Kidney epithelial cell (primary cell): ENCODE data around the gene CRTAC1. TPM values are rescaled to one million over a fixed set of nuclear protein-coding genes. Genes with fewer than 3 reads are reported as not detected.

ENCODE experiments used
- DNase-seq: peaks from one replicate; pipeline ENCODE4 v3.0.0-alpha.2; 2010; ENCODE audit warnings: low read depth
- H3K27me3 ChIP-seq: 2 replicates; pipeline ENCODE4 v1.6.0; 2011; ENCODE audit warnings: low read length; ENCODE audit not compliant: control insufficient read depth, insufficient read depth
- H3K36me3 ChIP-seq: 2 replicates; pipeline ENCODE4 v1.5.1; 2011; ENCODE audit warnings: low read length; ENCODE audit not compliant: control insufficient read depth, insufficient read depth
- H3K4me3 ChIP-seq: 2 replicates; pipeline ENCODE4 v1.5.1; 2011; ENCODE audit warnings: low read depth, mild to moderate bottlenecking, control low read depth, low read length
- total RNA-seq: library from RNA; depleted of rRNA; stranded (reverse); fragments of >200 nt; gene quantifications from 2 replicates; pipeline ENCODE4 v1.2.3, GENCODE V29; 2015
- TF ChIP-seq, protein P1 (sequence below): IDR thresholded peaks from 2 replicates; pipeline ENCODE4 v1.5.1; 2011; ENCODE audit warnings: mild to moderate bottlenecking, moderate library complexity, low read length, control low read depth, inconsistent platforms; ENCODE audit not compliant: insufficient read depth, poor library complexity, severe bottlenecking

The CRTAC1 gene
- total RNA-seq, 1 donor from 2014 or later: 3.2 TPM

DNA sequence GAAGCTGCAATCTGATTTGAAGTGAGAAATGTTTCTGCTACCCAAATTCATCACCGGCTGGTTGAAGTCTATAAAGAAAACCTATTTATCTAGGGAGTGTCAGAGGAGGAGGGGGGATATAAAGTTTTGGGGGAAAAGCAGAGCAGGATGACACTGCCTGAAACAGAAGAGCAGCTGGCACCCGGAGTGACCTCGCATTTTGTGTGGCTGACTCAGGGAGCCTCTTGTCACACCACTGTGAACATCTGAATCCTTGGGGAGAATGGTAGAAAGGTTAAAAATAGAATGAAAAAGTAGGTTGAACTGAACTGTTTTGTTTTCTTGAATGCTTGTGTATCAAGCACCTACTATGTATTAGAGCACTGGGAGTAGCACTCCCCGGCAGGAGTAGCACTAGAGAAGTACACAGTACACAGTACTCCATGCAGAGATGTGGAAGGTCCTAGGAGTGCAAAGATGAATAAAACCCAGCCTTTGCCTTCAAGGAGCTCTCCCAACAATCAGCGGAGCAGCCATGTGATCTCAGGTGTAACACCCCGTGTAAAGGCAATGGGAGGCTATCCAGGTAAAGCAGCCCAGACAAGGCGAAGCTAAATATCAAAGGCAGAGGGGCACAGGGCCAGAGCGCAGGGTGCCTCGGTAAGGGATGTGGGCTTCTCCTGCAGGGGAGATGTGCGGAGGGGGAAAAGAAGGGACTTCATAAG is 13.5 kb downstream of the CRTAC1 start:
- TF ChIP-seq, protein P1, sequence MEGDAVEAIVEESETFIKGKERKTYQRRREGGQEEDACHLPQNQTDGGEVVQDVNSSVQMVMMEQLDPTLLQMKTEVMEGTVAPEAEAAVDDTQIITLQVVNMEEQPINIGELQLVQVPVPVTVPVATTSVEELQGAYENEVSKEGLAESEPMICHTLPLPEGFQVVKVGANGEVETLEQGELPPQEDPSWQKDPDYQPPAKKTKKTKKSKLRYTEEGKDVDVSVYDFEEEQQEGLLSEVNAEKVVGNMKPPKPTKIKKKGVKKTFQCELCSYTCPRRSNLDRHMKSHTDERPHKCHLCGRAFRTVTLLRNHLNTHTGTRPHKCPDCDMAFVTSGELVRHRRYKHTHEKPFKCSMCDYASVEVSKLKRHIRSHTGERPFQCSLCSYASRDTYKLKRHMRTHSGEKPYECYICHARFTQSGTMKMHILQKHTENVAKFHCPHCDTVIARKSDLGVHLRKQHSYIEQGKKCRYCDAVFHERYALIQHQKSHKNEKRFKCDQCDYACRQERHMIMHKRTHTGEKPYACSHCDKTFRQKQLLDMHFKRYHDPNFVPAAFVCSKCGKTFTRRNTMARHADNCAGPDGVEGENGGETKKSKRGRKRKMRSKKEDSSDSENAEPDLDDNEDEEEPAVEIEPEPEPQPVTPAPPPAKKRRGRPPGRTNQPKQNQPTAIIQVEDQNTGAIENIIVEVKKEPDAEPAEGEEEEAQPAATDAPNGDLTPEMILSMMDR: no peak
- no peak overlapping the region for H3K4me3 ChIP-seq
- peaks cover 11% of the 10 kb centered on the region for H3K27me3 ChIP-seq
- no peaks in the 10 kb centered on the region for H3K36me3 ChIP-seq
- no peak for DNase-seq

DNA sequence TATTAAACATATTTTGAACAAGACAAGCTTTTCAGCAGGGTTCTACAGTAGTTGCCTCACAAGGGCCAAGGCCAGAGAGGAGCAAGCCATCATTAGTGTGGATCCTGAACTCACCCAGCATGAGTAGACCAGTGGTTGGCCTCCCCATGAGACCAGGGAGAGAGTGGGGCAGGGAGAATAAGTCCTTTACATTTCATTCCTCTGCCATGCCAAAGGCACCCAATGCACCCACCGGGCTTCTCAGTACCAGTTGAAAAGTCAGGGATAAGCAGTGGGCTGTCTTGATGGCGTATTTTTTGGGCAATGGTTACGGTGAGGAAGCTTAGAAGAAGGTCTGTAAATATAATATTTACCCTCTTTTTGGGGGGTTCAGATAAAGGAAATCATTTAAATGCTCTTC is 16.6 kb downstream of the CRTAC1 start:
- TF ChIP-seq, protein P1: no peak
- H3K36me3 ChIP-seq: no peaks in the 10 kb centered on the region
- no peak for DNase-seq
- H3K27me3 ChIP-seq: peaks cover 4% of the 10 kb centered on the region
- H3K4me3 ChIP-seq: no peak overlapping the region

DNA sequence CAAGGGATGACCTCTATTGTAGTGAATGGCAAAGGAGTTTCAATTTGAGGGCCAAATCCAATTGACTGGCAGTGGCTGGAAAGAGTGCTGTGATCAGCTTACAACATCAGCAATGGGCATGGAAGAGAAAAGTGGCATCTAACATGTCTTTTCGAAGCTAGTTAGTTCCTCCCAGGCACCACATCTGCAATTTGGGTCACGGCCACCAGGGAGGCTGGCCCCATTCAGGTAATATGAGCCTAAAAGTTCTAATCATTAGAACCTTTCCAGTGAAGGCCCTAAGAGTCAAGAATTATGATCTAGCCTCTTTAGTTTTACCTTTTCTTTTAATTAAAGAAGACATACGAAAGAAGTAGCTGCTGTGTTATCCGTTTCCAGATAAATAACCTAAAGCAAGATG is 17.3 kb downstream of the CRTAC1 start:
- TF ChIP-seq, protein P1: no peak
- DNase-seq: no peak
- Histone ChIP-seq H3K36me3 (no peaks in the 10 kb centered on the region), H3K27me3 (peaks cover 5% of the 10 kb centered on the region), H3K4me3 (no peak overlapping the region)

GRCh38 chr10:98012644-98013043 is 17.8 kb downstream of the CRTAC1 start:
- Histone ChIP-seq H3K4me3 (no peak overlapping the region), H3K36me3 (no peaks in the 10 kb centered on the region), H3K27me3 (peaks cover 5% of the 10 kb centered on the region)
- DNase-seq: no peak
- TF ChIP-seq, protein P1: no peak

DNA sequence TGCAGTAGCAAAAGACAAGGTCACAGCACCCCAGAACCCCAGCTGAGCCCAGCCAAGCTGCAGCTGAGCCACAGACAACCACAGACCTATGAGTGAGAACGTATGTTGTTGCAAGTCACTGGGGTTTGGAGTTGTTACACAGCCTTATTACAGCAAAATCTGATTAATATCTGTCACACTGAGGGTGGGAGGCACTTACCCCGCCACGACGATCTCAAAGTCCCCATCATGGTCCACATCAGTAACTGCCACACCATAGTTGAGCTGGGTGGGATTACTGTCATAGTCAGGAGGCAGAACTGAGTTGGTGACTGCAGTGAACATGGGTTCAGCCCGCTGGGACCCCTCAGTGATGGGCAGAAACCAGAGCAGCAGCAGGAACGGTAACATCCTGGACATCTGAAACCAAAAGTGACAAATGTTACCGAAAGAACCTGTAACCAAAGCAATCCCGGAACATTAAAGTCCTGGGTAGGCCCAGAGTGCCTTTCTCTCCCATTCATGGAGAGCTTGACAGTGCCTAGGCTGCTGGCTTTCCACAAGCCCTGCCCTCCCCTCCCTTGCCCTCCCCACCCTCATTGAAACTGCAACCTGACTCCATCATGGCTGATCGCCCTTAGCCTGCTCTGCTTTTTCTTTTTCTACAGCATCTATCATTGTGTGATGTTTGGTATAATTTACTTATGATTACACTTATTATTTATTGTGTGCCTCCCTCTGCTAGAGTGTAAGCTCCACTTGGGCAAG is 19.3 kb downstream of the CRTAC1 start:
- peaks cover 5% of the 10 kb centered on the region for H3K27me3 ChIP-seq
- TF ChIP-seq, protein P1: no peak

More for the DNA sequence above, 19.3 kb downstream of the CRTAC1 start:
- no peak for DNase-seq
- H3K4me3 ChIP-seq: no peak overlapping the region
- no peaks in the 10 kb centered on the region for H3K36me3 ChIP-seq
